Stimulated activated CD8-positive, alpha-beta memory T cell treated with anti-CD3 and anti-CD28 coated beads, Interleukin-12 subunit alpha, Interleukin-12 subunit beta, amount 100 ng/mL, for 1 hour (primary cell): ENCODE results near the gene GRPEL2.
A peak's percentile ranks its signal among the peaks of the same experiment; 100 is the strongest.

Experiments
- DNase-seq: peaks from one replicate; pipeline ENCODE4 v3.0.0-alpha.2; 2020; ENCODE audit warnings: low read depth

Gene GRPEL2

DNA sequence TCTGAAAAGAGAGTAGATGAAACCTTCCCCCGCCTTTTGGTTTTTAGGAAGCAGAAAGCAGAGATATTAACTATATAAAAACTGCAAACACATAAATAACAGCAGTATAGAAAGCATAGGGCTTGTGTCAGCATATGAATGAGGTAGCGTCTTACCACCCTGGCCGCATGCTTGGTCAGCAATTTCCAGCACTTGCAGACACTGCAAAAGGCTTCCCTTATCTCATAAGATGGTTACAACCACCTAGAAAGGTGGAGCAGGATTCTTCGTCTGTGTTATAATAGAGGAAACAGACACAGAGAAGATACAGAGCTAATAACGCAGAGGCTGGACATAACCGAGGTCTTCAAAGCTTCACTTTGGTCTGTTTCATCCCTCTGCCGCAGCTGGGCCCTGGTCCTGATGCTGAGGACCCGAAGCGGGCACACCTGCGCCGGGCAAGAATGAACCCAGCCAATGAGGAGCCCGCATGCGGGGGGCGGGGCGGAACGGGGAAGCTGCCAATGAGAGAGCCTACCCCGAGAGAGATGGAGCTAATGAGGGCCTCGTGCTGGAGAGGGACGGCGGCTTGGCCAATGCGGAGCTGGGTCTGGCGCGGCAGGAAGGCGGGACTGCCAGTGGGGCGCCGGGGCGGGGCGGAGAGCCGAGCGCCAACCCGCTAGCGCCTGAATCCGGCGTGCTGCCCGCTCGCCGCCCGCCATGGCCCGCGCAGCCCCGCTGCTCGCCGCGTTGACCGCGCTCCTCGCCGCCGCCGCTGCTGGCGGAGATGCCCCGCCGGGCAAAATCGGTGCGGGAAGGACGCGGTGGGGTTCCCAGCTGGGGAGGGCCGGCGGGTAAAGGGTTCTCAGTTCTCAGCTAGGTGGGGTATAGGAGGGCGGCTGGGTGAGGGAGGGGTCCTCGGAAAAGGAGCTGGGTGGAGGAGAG, 12.3 kb downstream of the GRPEL2 start, which contains the start of gene PCYOX1L:
TSS of gene PCYOX1L (plus strand) at position 677 of the 924 bp plus-strand sequence. CDS start at position 700, 23 bp downstream.
- peak; percentile 97 for DNase-seq

DNA sequence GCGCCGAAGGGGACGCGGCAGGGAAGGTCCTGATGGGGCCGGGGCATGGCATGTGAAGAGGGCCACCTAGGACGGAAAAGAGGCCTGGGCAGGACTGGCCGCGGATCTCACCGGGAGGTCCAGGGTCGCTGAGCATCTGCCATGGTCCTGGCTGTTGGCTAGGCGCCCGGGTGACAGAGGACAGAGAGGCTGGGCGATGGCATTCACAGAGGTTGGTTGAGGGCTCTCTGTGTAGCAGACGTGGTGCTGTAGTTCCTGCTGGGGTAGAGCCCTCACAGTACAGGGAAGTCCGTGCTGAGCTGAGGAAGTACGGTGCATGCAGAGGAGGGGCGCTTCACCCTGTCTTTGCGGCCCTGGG, 13.0 kb downstream of the GRPEL2 start:
- DNase-seq: no peak

DNA sequence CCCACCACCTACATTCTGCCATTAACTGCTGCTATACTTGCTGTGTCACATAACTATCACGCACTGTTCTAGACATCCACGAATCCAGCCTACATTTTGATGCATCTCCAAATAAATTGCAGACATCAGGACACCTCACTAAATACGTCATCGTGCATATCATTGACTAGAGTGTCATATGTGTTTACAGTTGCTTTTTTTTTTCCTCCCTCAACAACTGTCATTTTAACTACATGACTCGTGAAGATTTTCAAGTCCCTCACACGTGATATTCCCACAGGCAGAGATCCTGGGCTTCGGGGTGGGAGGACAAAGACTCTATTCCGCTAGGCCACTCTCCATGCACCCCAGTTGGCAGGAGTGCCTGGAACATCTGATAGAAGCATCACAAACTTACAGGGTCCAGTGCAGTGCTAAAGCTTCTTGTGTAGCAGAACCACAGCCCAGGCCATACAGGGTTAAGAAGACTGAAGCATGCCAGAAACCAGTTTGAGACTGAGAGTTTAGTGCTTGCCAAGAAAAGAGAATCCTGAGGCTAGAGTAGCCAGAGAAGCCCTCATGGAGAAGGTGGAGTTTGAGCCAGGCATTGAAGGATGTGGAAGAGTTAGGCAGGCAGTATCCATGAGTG, 13.7 kb downstream of the GRPEL2 start:
- no peak for DNase-seq

DNA sequence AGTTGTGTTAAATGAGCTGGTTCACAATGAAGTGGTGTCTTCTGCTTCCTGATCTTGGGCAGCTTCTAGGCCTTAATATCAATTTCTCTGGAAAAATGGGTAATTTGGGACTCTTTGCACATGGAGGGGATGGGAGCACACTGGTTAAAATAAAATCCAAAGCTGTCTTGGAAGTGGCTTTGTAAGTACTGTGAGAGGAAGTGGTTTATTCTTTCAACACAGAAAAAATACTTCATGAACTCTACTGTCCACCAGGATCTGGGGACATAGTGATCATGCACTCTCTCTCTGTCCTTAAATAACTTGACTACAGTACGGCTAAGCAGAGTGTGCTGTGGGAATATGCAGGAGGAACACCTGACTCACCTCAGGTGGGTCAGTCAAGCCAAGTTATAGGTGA, 15.0 kb downstream of the GRPEL2 start:
- no peak for DNase-seq

DNA sequence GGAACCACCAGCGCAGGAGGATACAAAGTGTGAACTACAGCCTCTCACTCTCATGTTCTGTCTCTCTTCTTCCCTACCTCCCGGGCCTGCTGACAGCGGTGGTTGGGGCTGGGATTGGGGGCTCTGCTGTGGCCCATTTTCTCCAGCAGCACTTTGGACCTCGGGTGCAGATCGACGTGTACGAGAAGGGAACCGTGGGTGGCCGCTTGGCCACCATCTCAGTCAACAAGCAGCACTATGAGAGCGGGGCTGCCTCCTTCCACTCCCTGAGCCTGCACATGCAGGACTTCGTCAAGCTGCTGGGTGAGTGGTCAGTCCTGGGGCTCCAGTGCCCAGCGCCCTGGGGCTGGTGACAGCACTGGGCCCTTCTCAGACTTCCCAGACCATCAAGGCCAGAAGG, 17.2 kb downstream of the GRPEL2 start:
- no peak for DNase-seq

DNA sequence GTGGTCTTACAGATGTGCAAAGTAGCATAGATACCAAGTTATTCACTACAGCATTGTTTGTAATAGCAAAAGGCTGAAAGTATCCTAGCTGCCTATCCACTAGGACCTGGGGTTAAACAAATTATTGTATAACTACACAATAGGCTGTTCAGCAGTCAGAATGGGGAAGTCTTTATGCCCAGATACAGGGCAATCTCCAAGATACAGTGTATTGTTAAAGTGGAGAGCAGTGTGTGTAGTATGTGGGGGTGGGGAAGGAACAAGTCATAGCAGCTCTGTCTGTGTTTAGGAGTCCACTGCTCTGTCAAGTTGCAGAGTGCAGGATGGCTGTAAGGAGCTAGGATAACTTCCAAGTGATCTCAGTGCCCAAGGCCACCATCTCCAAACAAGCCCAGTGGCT, 18.1 kb downstream of the GRPEL2 start:
- no peak for DNase-seq

DNA sequence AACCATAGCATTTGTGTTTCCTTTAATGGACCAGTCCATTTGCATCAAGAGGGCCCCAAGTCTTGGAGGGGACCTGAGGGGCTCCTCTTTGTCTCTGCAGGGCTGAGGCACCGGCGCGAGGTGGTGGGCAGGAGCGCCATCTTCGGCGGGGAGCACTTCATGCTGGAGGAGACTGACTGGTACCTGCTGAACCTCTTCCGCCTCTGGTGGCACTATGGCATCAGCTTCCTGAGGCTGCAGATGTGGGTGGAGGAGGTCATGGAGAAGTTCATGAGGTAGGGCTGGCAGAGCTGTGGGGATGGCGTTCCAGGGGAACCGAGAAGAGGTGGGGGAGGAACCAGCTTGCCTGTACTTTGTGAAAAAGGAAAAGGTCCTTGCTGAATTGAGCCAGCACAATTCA, 18.6 kb downstream of the GRPEL2 start:
- DNase-seq: no peak

DNA sequence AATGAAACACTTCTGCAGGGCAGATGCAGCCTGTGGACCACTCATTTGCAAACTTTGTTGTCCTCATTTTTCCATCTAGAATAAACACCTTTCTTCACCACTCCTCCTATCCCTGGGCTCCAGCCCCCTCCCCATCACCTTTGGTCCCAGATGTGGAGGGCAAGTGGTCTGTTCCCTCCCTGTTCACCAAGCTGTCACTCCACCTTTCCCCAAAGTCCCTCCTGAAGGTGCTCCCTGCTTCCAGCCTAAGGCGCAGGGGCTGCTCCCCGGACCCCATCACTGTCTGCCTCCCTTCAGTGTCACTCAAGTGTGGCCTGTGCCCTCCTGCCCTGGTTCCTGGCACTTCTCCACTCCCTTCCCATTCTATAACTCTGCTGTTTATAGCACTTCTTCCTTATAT, 19.4 kb downstream of the GRPEL2 start:
- no peak for DNase-seq

DNA sequence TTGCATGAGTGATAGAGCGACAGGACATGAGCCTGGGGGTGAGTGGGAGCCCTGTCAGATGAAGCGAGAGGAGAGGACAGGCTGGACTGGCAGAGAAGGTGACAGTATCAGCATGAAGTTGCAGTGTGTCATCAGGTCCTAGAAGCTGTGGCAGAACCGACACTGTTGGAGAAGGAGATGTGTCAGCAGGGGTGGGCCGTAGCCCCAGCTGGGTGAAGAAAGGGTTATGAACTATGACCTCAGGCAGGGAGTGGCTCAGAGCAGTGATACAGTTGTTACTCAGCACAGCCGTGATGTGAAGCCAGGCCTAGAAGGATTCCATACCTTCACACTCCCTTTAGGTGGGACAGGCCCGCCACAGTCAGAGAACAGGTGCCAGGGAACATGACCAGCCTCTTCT, 20.1 kb downstream of the GRPEL2 start:
- DNase-seq: no peak

DNA sequence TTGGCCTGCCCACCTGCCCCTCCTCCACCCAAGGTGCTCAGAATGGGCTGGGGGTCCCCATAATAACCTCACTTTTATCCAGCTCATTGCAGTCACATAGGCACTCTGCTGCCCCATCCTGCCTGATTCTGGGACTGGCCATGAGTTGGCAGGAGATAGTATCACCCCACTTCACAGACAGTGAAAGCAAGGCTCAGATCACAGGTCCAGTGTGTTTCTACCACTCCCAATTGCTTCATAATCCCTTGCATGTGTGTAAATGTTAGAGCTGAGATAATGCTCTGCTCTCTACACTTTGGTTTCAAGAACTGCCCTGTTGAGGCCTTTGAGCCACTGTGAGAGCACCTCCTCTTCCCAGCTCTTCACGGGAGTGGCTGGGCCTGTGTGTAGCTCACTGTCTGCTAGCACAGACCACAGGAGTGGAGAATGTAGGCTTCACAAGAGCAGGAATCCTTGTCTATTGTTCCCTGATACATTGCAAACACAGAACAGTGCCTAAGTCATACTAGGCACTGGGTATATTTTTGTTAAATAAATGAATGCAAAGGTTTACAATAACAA, 20.9 kb downstream of the GRPEL2 start:
- no peak for DNase-seq

DNA sequence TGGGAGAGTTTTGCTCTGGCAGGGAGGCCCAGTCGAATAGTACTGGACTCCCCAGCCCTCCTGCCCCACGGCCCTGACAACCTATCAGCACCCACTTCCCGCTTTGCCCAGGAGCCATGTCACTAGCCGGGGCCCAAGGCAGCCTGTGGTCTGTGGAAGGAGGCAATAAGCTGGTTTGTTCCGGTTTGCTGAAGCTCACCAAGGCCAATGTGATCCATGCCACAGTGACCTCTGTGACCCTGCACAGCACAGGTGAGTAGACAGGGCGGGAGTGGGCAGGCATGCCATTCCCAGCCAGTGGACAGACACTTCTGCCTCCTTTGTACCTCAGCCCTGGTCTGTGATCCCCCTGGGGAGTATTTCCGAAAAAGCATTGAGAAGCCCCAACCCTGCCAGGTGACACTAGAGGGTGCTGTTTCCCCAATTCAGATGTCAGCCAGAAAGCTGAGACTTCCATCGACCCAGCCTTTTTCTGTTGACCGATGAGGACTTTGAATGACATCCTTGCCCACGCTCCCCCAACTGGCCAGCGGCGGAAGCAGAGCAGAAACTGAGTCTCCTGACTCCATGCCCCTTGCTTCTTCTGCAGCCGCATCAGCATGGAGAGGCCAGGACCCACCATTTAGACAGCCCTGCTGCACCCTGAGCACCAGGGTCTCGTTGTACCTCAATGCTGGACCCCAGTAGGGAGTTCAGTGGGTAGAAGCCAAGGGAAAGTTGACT, 22.1 kb downstream of the GRPEL2 start:
- peak; percentile 32 for DNase-seq

DNA sequence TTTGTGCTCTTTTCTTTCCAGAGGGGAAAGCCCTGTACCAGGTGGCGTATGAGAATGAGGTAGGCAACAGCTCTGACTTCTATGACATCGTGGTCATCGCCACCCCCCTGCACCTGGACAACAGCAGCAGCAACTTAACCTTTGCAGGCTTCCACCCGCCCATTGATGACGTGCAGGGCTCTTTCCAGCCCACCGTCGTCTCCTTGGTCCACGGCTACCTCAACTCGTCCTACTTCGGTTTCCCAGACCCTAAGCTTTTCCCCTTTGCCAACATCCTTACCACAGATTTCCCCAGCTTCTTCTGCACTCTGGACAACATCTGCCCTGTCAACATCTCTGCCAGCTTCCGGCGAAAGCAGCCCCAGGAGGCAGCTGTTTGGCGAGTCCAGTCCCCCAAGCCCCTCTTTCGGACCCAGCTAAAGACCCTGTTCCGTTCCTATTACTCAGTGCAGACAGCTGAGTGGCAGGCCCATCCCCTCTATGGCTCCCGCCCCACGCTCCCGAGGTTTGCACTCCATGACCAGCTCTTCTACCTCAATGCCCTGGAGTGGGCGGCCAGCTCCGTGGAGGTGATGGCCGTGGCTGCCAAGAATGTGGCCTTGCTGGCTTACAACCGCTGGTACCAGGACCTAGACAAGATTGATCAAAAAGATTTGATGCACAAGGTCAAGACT, 22.8 kb downstream of the GRPEL2 start:
- no peak for DNase-seq

DNA sequence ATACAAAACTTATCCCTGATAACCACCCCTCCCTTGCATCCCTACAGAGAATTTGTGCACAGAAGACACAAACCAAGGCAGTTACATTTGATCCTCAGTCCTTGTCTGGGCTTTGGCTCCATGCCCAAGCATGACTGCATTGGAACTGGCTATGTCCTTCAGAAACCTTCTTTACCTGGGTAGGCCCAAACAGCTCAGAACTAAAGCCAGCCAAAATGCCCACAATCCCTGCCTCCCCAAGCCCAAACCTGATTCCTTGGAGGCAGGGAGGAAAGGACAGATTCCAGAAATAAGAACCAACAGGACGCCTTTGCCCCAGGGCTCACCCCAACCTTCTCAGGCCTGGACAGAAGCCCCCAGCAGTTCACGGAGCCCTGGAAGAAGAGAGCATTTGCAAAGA, 25.6 kb downstream of the GRPEL2 start:
- no peak for DNase-seq

DNA sequence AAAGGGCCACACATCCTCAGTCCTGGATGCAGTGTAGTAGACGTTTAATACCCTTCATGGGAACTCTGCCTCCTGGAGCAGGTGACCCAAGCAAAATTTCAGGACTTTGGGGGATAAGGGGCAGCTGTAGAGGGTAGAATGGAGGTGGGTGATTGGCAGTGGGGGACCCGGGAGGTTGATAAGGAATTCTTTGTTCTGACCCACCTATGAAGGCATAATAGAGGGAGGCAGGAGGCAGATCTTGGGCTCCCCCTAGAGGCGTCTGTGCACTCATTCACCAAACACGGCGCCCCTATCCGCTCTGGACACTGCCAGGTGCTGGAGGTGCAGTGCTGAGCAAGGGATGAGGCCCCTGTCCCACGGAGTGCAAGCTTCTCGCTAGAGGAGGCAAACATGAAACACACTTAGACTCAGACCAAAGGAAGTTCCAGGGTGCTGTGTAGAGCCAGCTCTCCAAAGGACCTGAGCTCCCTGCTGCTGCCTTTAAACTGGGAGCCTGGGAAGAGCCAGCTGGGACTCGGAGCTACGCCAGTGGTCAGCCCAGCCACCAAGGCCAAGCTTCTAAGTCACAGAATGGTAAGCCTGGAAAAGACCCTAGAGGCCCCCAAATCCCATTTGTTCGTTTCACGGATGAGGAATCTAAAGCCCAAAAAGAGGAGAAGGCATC, 26.1 kb downstream of the GRPEL2 start:
- DNase-seq: peak; percentile 58

DNA sequence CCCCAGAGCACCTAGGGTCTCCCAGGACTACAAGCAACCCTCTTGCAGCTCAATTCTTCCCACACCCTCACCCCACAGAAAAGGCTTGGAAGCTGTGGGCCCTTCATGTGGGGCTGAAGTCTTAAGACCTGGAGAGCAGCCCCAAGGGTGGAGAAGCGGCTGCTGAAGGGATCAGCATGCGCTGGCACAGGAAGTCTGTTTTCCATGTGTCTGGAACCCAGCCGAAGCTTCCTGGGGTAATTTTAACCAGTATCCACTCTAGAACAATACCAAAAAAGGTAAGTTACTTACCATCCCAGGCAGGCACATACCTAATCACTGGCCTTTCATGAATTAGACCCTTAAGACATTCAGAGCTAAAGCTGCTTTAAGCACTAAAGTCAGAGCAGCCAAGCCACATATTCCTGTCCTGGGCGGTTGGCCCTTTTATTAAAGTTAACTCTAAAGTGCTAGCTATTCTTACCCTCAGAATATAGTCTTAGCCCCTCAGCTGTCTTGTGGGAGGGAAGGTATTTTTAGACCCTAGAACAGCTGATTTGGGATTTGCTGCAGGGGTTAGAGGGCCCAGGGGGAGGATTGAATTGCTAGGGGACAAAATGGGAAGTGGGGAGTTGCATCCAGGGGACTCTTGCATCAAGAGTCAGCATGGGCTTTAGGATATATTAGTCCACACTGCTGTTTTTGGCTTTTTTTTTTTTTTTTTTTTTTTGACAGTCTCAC, 26.9 kb downstream of the GRPEL2 start:
- no peak for DNase-seq

DNA sequence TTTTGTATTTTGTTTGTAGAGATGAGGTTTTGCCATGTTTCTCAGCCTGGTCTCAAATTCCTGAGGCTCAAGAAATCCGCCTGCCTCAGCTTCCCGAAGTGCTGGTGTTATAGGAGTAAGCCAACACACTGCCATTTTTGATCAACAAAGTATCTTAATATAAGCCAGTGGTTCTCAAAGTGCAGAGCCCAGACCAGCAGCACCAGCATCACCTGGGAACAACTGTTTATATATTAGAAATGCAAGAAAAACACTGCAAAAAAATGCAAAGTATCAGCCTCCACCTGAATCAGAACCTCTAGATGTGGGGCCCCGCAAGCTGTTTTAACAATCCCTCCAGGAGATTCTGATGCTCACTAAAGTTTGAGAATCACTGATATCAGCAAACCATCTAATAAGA, 27.6 kb downstream of the GRPEL2 start:
- no peak for DNase-seq

DNA sequence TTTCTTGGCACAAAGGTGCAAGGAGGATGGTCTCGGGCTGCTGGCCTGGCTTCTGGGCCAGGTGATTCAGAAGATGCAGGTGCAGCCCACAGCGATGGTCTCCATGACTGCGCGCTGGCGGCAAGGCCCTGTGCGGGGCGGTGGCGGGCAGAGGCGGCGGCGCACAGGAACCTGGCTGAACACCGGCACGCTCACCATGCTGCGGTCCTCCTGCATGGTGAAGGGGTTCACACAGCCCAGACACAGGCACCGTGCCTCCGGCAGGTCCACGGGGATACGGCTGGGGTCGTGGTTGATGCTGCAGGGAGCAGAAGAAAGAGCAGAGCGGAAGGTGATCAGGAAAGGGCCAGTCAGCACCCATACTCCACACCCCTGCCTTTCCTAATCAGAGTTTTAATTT, 29.0 kb downstream of the GRPEL2 start:
- DNase-seq: no peak

DNA sequence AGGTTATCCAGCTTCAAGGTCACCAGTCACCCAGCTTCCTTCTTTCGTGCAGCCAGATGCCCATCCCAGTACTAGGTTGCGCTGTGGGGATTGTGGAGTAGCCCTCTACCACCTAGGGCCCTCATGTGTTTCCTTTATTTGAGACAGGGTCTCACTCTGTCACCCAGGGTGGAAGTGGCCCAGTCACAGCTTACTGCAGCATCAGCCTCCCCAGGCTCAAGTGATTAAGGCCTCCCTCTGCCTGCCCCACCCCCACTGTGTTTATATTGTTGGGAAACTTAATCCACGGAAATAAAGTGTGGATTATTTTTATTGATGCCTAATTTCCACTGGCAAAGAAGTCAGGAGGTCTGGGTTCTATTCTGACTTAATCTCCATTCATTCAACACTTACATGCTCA, 29.5 kb downstream of the GRPEL2 start:
- DNase-seq: no peak

DNA sequence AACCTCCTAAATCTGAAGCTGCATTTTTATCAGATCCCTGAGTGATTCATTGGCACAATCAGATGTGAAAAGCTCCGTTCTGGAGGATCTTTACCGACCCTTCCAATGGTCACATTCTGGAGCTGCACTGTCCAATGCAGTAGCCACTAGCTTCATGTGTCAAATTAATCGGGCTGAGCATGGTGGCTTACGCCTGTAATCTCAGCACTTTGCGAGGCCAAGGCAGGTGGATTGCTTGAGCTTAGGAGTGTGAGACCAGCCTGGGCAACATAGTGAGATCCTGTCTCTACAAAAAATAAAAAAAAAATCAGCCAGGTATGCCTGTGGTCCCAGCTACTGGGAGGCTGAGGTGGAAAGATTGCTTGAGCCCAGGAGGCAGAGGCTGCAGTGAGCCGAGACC, 30.1 kb downstream of the GRPEL2 start:
- no peak for DNase-seq

DNA sequence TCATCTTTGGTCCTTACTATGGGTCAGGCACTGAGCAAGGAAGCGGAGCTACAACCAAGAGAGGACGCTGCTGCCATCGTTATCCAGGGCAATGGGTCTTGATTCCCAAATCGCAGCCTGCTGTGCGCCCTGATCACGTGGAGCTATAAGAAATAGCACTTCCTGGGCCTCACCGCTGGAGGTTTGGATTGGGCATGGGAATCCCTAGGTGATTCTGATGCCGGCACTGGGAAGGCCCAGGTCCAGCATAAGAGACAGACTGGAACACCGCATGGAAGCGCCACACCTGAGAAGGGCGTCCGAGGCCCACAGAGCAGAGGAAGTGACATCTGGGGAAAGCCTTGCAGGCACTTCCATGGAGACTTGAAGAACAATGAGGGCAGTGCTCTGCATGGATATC, 30.8 kb downstream of the GRPEL2 start:
- no peak for DNase-seq
